Fibroblast of villous mesenchyme (primary cell): Measurements from ENCODE around the gene SGTA. TPM values are rescaled to one million over a fixed set of nuclear protein-coding genes. Genes with fewer than 3 reads are reported as not detected.

Experiments
- DNase-seq: peaks from one replicate; pipeline ENCODE4 v3.0.0-alpha.2; 2010; ENCODE audit warnings: low read depth
- H3K4me3 ChIP-seq: 2 replicates; pipeline ENCODE4 v1.5.1; 2011; ENCODE audit warnings: low read depth, mild to moderate bottlenecking, low read length
- CTCF ChIP-seq: IDR thresholded peaks from 2 replicates; pipeline ENCODE4 v1.5.1; 2012; ENCODE audit warnings: low read depth, mild to moderate bottlenecking, low read length; ENCODE audit not compliant: insufficient read depth
- total RNA-seq: library from RNA; depleted of rRNA; stranded (reverse); fragments of >200 nt; gene quantifications from 2 replicates; pipeline ENCODE4 v1.2.3, GENCODE V29; 2012

Gene SGTA
- total RNA-seq, 1 donor: 44.5 TPM

GRCh38 chr19:2763687-2764086 is 19.4 kb downstream of the SGTA start:
- TF ChIP-seq CTCF: no peak

GRCh38 chr19:2762783-2763496 is 20.1 kb downstream of the SGTA start:
- H3K4me3 ChIP-seq: no peak overlapping the region
- DNase-seq: no peak
- TF ChIP-seq CTCF: no peak

More at GRCh38 chr19:2763687-2764086, 19.4 kb downstream of the SGTA start:
- no peak for DNase-seq
- no peak overlapping the region for H3K4me3 ChIP-seq

- no peak overlapping the region for H3K4me3 ChIP-seq
- TF ChIP-seq CTCF: no peak
- DNase-seq: no peak
Observed at GRCh38 chr19:2761876-2762782, 20.9 kb downstream of the SGTA start.

GRCh38 chr19:2761309-2761677 is 21.8 kb downstream of the SGTA start:
- no peak for TF ChIP-seq CTCF
- no peak overlapping the region for H3K4me3 ChIP-seq
- DNase-seq: no peak

- DNase-seq: no peak
- no peak overlapping the region for H3K4me3 ChIP-seq
- TF ChIP-seq CTCF: no peak
Observed at GRCh38 chr19:2759965-2760364, 23.1 kb downstream of the SGTA start.

- no peak for DNase-seq
- no peak overlapping the region for H3K4me3 ChIP-seq
- no peak for TF ChIP-seq CTCF
Observed at GRCh38 chr19:2759362-2759761, 23.7 kb downstream of the SGTA start.
